Measurements from ENCODE around the gene TGFB1.

- TF ChIP-seq CTCF (IDR thresholded peaks at IDR 0.05) (no peak), CREM (CRISPR knock-in tag; IDR thresholded peaks at IDR 0.05) (no peak), SP1 (CRISPR knock-in tag; conservative IDR thresholded peaks at IDR 0.05) (no peak), ATF2 (CRISPR knock-in tag; IDR thresholded peaks at IDR 0.05; ENCODE audit: borderline replicate concordance, low read depth) (no peak), TCF7 (CRISPR knock-in tag; IDR thresholded peaks at IDR 0.05; ENCODE audit: low read depth) (no peak)
- TF ChIP-seq, protein P1, sequence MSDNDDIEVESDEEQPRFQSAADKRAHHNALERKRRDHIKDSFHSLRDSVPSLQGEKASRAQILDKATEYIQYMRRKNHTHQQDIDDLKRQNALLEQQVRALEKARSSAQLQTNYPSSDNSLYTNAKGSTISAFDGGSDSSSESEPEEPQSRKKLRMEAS (CRISPR knock-in tag; IDR thresholded peaks at IDR 0.05) = no peak
- TF ChIP-seq, protein P2, sequence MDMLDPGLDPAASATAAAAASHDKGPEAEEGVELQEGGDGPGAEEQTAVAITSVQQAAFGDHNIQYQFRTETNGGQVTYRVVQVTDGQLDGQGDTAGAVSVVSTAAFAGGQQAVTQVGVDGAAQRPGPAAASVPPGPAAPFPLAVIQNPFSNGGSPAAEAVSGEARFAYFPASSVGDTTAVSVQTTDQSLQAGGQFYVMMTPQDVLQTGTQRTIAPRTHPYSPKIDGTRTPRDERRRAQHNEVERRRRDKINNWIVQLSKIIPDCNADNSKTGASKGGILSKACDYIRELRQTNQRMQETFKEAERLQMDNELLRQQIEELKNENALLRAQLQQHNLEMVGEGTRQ (CRISPR knock-in tag; IDR thresholded peaks at IDR 0.05) = no peak
Measured at GRCh38 chr19:41328157-41328841, 25.4 kb downstream of the TGFB1 start.
